DND-41 (cell line): Measurements from ENCODE around the gene TRAK1.

Experiments
- ATAC-seq: fragments of 200-7000 bp; cut with Tn5 transposase; 3 replicates; pipeline ENCODE4 v1.9.1; 2021; ENCODE audit warnings: low read depth; ENCODE audit not compliant: insufficient read depth
- DNase-seq: peaks from one replicate; pipeline ENCODE4 v3.0.0-alpha.2; 2020
- H2AFZ ChIP-seq: 2 replicates; pipeline ENCODE4 v1.6.0; 2012; ENCODE audit warnings: low read depth, low read length
- H3K27ac ChIP-seq: 2 replicates; pipeline ENCODE4 v1.5.1; 2012; ENCODE audit warnings: low read length, inconsistent platforms
- H3K27me3 ChIP-seq: fragments of 200-600 bp; sonication (generic); 2 replicates; pipeline ENCODE4 v1.6.0; 2012; ENCODE audit warnings: low read length, mild to moderate bottlenecking, inconsistent platforms; ENCODE audit not compliant: insufficient read depth, poor library complexity
- H3K36me3 ChIP-seq: 2 replicates; pipeline ENCODE4 v1.5.1; 2012; ENCODE audit warnings: low read length, inconsistent platforms; ENCODE audit not compliant: insufficient read depth
- H3K4me1 ChIP-seq: 2 replicates; pipeline ENCODE4 v1.5.1; 2012; ENCODE audit warnings: mild to moderate bottlenecking, low read length; ENCODE audit not compliant: insufficient read depth
- H3K4me2 ChIP-seq: 2 replicates; pipeline ENCODE4 v1.6.0; 2012; ENCODE audit warnings: mild to moderate bottlenecking, moderate library complexity, low read length, inconsistent platforms; ENCODE audit not compliant: insufficient read depth
- H3K4me3 ChIP-seq, 2 experiments: fragments of 200-600 bp in 1 of 2; shearing (Covaris generic) in 1 of 2; 2 replicates each; pipeline ENCODE4 v1.5.1; 2012 to 2016; ENCODE audit warnings: inconsistent platforms in 2 of 2, low read length in 2 of 2, mild to moderate bottlenecking in 2 of 2, low read depth in 1 of 2, moderate library complexity in 1 of 2
- H3K79me2 ChIP-seq: 2 replicates; pipeline ENCODE4 v1.6.0; 2012; ENCODE audit warnings: low read length, inconsistent platforms; ENCODE audit not compliant: insufficient read depth
- H3K9ac ChIP-seq: 2 replicates; pipeline ENCODE4 v1.6.0; 2012; ENCODE audit warnings: low read depth, mild to moderate bottlenecking, inconsistent platforms, low read length, moderate library complexity
- H3K9me3 ChIP-seq: 2 replicates; pipeline ENCODE4 v1.5.1; 2012; ENCODE audit warnings: low read length, moderate library complexity, mild to moderate bottlenecking, inconsistent platforms; ENCODE audit not compliant: insufficient read depth, severe bottlenecking
- H4K20me1 ChIP-seq: 2 replicates; pipeline ENCODE4 v1.6.0; 2012; ENCODE audit warnings: low read length; ENCODE audit not compliant: insufficient read depth
- CTCF ChIP-seq: IDR thresholded peaks from 2 replicates; pipeline ENCODE4 v1.5.1; 2012; ENCODE audit warnings: borderline replicate concordance, low read length, moderate library complexity, mild to moderate bottlenecking; ENCODE audit not compliant: poor library complexity, severe bottlenecking; ENCODE audit errors: extremely low read depth
- EZH2 ChIP-seq: IDR thresholded peaks from 3 replicates; pipeline ENCODE4 v1.6.1; 2012; ENCODE audit warnings: borderline replicate concordance, low read depth, mild to moderate bottlenecking, moderate library complexity, low read length, inconsistent platforms; ENCODE audit not compliant: severe bottlenecking

The TRAK1 gene

GRCh38 chr3:42194943-42195510 is 103.9 kb downstream of the TRAK1 start:
- H3K4me2 ChIP-seq: no peak overlapping the region
- no peak overlapping the region for H2AFZ ChIP-seq
- H3K4me1 ChIP-seq: 0 out of 2 replicates have a peak, but pooled peaks cover 3% of the 10 kb centered on the region
- H3K36me3 ChIP-seq: peaks cover 42% of the 10 kb centered on the region
- DNase-seq: no peak
- no peak overlapping the region for H3K27ac ChIP-seq
- no peak overlapping the region for H3K9ac ChIP-seq
- H3K4me3 ChIP-seq: no peak overlapping the region
- H3K9me3 ChIP-seq: no peaks in the 10 kb centered on the region
- ATAC-seq: no peak
- H4K20me1 ChIP-seq: no peaks in the 10 kb centered on the region; the same call in 1 of the 2 replicates
- TF ChIP-seq EZH2 (no peak), CTCF (no peak)
- no peaks in the 10 kb centered on the region for H3K27me3 ChIP-seq
- H3K79me2 ChIP-seq: no peaks in the 10 kb centered on the region

- no peak overlapping the region for H3K9ac ChIP-seq
- no peak overlapping the region for H3K4me2 ChIP-seq
- no peak overlapping the region for H3K27ac ChIP-seq
- no peaks in the 10 kb centered on the region for H3K79me2 ChIP-seq
- H3K9me3 ChIP-seq: no peaks in the 10 kb centered on the region
- H3K36me3 ChIP-seq: peaks cover 51% of the 10 kb centered on the region
- ATAC-seq: no peak
- no peak overlapping the region for H2AFZ ChIP-seq
- H4K20me1 ChIP-seq: no peaks in the 10 kb centered on the region; the same call in 1 of the 2 replicates
- no peaks in the 10 kb centered on the region for H3K27me3 ChIP-seq
- no peak for DNase-seq
- TF ChIP-seq EZH2 (no peak), CTCF (no peak)
- H3K4me3 ChIP-seq: no peak overlapping the region
- H3K4me1 ChIP-seq: 0 out of 2 replicates have a peak, but pooled peaks cover 3% of the 10 kb centered on the region
Measured at GRCh38 chr3:42195879-42196330, 104.7 kb downstream of the TRAK1 start.

GRCh38 chr3:42198709-42199108 is 107.6 kb downstream of the TRAK1 start:
- no peaks in the 10 kb centered on the region for H3K27me3 ChIP-seq
- H4K20me1 ChIP-seq: no peaks in the 10 kb centered on the region; the same call in 1 of the 2 replicates
- H3K4me1 ChIP-seq: no peaks in the 10 kb centered on the region
- no peak overlapping the region for H3K27ac ChIP-seq
- no peak for DNase-seq
- H3K4me2 ChIP-seq: no peak overlapping the region
- no peak overlapping the region for H3K4me3 ChIP-seq
- no peaks in the 10 kb centered on the region for H3K79me2 ChIP-seq
- H3K9me3 ChIP-seq: no peaks in the 10 kb centered on the region
- no peak for TF ChIP-seq EZH2
- TF ChIP-seq CTCF: no peak
- no peak overlapping the region for H2AFZ ChIP-seq
- H3K36me3 ChIP-seq: peaks cover 66% of the 10 kb centered on the region
- no peak for ATAC-seq
- H3K9ac ChIP-seq: no peak overlapping the region
